WTC11 (cell line): ENCODE results near the gene ELN.

Source experiments
- CREB1 ChIP-seq: sonication (generic); formaldehyde crosslinking; IDR thresholded peaks from 2 replicates; pipeline ENCODE4 v1.8.0; 2023; ENCODE audit warnings: mild to moderate bottlenecking, missing genetic modification reagents
- FOXJ3 ChIP-seq: sonication (generic); formaldehyde crosslinking; IDR thresholded peaks from 2 replicates; pipeline ENCODE4 v1.9.0; 2021; ENCODE audit warnings: missing genetic modification reagents, mild to moderate bottlenecking, borderline replicate concordance
- GABPB1 ChIP-seq: sonication (generic); formaldehyde crosslinking; IDR thresholded peaks from 2 replicates; pipeline ENCODE4 v1.8.1; 2023; ENCODE audit warnings: mild to moderate bottlenecking, missing genetic modification reagents
- NFYB ChIP-seq: sonication (generic); formaldehyde crosslinking; conservative IDR thresholded peaks from 2 replicates; pipeline ENCODE4 v1.8.0; 2022; ENCODE audit warnings: low read depth, missing genetic modification reagents
- NR2C2 ChIP-seq: sonication (generic); formaldehyde crosslinking; IDR thresholded peaks from 2 replicates; pipeline ENCODE4 v1.8.0; 2022; ENCODE audit warnings: mild to moderate bottlenecking, missing genetic modification reagents
- SP1 ChIP-seq: sonication (generic); formaldehyde crosslinking; conservative IDR thresholded peaks from 2 replicates; pipeline ENCODE4 v1.8.1; 2022; ENCODE audit warnings: missing genetic modification reagents
- TCF7 ChIP-seq: sonication (generic); formaldehyde crosslinking; IDR thresholded peaks from 2 replicates; pipeline ENCODE4 v1.8.0; 2022; ENCODE audit warnings: mild to moderate bottlenecking, low read depth, missing genetic modification reagents, moderate library complexity
- ZBTB21 ChIP-seq: sonication (generic); formaldehyde crosslinking; IDR thresholded peaks from 2 replicates; pipeline ENCODE4 v1.8.1; 2023; ENCODE audit warnings: mild to moderate bottlenecking, missing genetic modification reagents, borderline replicate concordance
- TF ChIP-seq, protein P1 (sequence below): sonication (generic); formaldehyde crosslinking; IDR thresholded peaks from 2 replicates; pipeline ENCODE4 v1.8.1; 2023; ENCODE audit warnings: mild to moderate bottlenecking, missing genetic modification reagents, moderate library complexity
- TF ChIP-seq, protein P2 (sequence below): fragments of 200-600 bp; IDR thresholded peaks from 2 replicates; pipeline ENCODE4 v1.8.0; 2022; ENCODE audit warnings: antibody characterized with exemption
- TF ChIP-seq, protein P3 (sequence below): sonication (generic); formaldehyde crosslinking; IDR thresholded peaks from 2 replicates; pipeline ENCODE4 v1.8.0; 2022; ENCODE audit warnings: mild to moderate bottlenecking, missing genetic modification reagents
- TF ChIP-seq, protein P4 (sequence below): fragments of 250-450 bp; sonication (Bioruptor Pico); conservative IDR thresholded peaks from 2 replicates; pipeline ENCODE4 v1.9.0; 2021; ENCODE audit warnings: mild to moderate bottlenecking
- TF ChIP-seq, protein P5 (sequence below): sonication (generic); formaldehyde crosslinking; IDR thresholded peaks from 2 replicates; pipeline ENCODE4 v1.8.1; 2023; ENCODE audit warnings: mild to moderate bottlenecking, missing genetic modification reagents
- TF ChIP-seq, protein P6 (sequence below): sonication (generic); formaldehyde crosslinking; IDR thresholded peaks from 2 replicates; pipeline ENCODE4 v1.8.0; 2023; ENCODE audit warnings: mild to moderate bottlenecking, missing genetic modification reagents

DNA sequence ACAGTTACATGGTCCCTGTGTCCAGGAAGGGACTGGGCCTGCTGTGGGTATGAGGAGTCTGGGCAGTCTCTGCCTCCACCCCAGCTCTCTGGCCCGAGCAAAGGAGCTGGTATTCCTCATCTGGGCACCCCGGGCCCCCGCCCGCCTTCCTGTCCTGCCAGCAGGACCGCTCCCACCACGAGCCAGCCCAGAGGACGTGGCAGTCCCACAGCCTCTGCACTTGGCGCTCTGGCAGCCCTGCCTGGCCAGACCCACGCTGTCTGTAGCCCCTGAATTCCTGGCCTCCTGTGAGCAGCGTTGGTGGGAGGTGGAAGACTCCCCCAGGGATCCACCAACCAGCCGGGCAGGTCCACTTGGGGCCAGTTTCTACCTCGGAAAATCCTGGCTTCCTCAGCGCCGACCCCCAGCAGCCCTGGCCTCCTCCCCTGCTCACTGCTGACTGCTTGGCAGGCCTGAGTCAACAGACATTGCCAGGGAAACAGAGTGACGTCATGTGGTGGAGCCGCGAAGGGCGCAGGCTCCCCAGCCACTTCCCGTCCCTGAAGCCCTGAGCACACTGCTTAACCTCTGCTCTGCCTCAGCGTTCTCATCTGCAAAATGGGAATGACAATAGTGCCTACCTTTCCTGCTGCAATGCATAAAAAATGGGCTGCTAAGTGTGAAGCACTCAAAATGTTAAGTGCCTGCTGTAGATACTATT lies 34.0 kb downstream of the ELN start:
- TF ChIP-seq, protein P1, sequence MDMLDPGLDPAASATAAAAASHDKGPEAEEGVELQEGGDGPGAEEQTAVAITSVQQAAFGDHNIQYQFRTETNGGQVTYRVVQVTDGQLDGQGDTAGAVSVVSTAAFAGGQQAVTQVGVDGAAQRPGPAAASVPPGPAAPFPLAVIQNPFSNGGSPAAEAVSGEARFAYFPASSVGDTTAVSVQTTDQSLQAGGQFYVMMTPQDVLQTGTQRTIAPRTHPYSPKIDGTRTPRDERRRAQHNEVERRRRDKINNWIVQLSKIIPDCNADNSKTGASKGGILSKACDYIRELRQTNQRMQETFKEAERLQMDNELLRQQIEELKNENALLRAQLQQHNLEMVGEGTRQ (CRISPR knock-in tag): no peak
- TF ChIP-seq, protein P2, sequence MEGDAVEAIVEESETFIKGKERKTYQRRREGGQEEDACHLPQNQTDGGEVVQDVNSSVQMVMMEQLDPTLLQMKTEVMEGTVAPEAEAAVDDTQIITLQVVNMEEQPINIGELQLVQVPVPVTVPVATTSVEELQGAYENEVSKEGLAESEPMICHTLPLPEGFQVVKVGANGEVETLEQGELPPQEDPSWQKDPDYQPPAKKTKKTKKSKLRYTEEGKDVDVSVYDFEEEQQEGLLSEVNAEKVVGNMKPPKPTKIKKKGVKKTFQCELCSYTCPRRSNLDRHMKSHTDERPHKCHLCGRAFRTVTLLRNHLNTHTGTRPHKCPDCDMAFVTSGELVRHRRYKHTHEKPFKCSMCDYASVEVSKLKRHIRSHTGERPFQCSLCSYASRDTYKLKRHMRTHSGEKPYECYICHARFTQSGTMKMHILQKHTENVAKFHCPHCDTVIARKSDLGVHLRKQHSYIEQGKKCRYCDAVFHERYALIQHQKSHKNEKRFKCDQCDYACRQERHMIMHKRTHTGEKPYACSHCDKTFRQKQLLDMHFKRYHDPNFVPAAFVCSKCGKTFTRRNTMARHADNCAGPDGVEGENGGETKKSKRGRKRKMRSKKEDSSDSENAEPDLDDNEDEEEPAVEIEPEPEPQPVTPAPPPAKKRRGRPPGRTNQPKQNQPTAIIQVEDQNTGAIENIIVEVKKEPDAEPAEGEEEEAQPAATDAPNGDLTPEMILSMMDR: no peak
- TF ChIP-seq, protein P3, sequence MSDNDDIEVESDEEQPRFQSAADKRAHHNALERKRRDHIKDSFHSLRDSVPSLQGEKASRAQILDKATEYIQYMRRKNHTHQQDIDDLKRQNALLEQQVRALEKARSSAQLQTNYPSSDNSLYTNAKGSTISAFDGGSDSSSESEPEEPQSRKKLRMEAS (CRISPR knock-in tag): no peak
- TF ChIP-seq, protein P4, sequence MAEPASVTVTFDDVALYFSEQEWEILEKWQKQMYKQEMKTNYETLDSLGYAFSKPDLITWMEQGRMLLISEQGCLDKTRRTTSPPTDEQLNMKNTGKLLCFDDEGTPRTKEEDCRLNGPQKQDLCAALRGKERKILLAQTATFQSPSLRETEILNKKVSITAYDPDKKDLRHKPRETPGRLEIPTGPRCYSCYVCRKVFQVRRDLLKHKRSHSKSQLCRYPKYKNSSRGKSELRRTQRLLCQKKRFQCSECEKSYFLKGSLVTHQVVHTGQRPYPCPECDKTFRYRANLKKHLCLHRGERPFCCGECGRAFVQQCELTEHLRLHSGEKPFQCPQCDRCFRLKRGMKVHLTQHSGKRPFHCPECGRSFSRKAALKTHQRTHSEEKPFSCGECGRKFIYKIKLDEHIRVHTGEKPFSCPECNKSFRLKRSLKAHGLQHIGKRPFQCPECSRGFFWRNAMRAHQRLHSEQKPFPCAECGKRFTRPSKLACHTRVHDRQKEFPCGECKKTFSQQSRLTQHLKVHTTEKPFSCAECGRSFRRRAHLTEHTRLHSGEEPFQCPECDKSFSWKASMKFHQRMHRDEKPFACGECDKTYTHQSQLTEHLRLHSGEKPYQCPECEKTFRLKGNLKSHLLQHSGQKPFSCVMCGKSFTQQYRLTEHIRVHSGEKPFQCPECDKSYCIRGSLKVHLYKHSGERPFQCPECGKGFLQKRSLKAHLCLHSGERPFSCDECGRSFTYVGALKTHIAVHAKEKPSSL: no peak
- TF ChIP-seq ZBTB21 (CRISPR knock-in tag) (no peak), CREB1 (CRISPR knock-in tag) (no peak), FOXJ3 (CRISPR knock-in tag) (no peak), NFYB (CRISPR knock-in tag) (no peak), NR2C2 (CRISPR knock-in tag) (no peak), GABPB1 (CRISPR knock-in tag) (no peak), SP1 (CRISPR knock-in tag) (no peak), TCF7 (CRISPR knock-in tag) (no peak)
- TF ChIP-seq, protein P5, sequence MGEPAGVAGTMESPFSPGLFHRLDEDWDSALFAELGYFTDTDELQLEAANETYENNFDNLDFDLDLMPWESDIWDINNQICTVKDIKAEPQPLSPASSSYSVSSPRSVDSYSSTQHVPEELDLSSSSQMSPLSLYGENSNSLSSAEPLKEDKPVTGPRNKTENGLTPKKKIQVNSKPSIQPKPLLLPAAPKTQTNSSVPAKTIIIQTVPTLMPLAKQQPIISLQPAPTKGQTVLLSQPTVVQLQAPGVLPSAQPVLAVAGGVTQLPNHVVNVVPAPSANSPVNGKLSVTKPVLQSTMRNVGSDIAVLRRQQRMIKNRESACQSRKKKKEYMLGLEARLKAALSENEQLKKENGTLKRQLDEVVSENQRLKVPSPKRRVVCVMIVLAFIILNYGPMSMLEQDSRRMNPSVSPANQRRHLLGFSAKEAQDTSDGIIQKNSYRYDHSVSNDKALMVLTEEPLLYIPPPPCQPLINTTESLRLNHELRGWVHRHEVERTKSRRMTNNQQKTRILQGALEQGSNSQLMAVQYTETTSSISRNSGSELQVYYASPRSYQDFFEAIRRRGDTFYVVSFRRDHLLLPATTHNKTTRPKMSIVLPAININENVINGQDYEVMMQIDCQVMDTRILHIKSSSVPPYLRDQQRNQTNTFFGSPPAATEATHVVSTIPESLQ: no peak
- TF ChIP-seq, protein P6, sequence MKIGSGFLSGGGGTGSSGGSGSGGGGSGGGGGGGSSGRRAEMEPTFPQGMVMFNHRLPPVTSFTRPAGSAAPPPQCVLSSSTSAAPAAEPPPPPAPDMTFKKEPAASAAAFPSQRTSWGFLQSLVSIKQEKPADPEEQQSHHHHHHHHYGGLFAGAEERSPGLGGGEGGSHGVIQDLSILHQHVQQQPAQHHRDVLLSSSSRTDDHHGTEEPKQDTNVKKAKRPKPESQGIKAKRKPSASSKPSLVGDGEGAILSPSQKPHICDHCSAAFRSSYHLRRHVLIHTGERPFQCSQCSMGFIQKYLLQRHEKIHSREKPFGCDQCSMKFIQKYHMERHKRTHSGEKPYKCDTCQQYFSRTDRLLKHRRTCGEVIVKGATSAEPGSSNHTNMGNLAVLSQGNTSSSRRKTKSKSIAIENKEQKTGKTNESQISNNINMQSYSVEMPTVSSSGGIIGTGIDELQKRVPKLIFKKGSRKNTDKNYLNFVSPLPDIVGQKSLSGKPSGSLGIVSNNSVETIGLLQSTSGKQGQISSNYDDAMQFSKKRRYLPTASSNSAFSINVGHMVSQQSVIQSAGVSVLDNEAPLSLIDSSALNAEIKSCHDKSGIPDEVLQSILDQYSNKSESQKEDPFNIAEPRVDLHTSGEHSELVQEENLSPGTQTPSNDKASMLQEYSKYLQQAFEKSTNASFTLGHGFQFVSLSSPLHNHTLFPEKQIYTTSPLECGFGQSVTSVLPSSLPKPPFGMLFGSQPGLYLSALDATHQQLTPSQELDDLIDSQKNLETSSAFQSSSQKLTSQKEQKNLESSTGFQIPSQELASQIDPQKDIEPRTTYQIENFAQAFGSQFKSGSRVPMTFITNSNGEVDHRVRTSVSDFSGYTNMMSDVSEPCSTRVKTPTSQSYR (CRISPR knock-in tag): no peak
